ENCODE results near the gene LRSAM1. TPM values are rescaled to one million over a fixed set of nuclear protein-coding genes. Genes with fewer than 3 reads are reported as not detected.
A peak's percentile ranks its signal among the peaks of the same experiment; 100 is the strongest.

The LRSAM1 gene
- polyA plus RNA-seq, 1 donor (not counting 4 experiments of a cell fraction or from before 2014, with no cell fraction given) = 5.2 TPM

GRCh38 chr9:127522727-127523126 lies 71.4 kb downstream of the LRSAM1 start:
- peaks cover 37 to 71% of the 10 kb centered on the region in 2 experiments for H3K36me3 ChIP-seq (ENCODE audit: control insufficient read depth in 2 of 2, extremely low read depth in 1 of 2, insufficient read depth in 2 of 2, low read length in 2 of 2)

GRCh38 chr9:127523312-127523851 lies 72.1 kb downstream of the LRSAM1 start:
- Histone ChIP-seq H3K27ac (ENCODE audit: control insufficient read depth, insufficient read depth, low read length) (no peak overlapping the region), H3K4me1 (ENCODE audit: control insufficient read depth, extremely low read depth, insufficient read depth, low read length) (peaks cover 50% of the 10 kb centered on the region), H3K36me3 (ENCODE audit: control insufficient read depth in 2 of 2, extremely low read depth in 1 of 2, insufficient read depth in 2 of 2, low read length in 2 of 2) (peaks cover 40 to 70% of the 10 kb centered on the region in 2 experiments)

More at GRCh38 chr9:127522727-127523126, 71.4 kb downstream of the LRSAM1 start:
- dilution Hi-C loops (cut with MboI; ENCODE audit: extremely low pct_ligation_motif_present, low sequenced_read_pairs) = no loop called here
- DNase-seq (ENCODE audit: low read depth, low spot score) (peak; percentile 85), FAIRE-seq (peak; percentile 93)
- H4K20me1 ChIP-seq (ENCODE audit: control insufficient read depth, extremely low read depth, insufficient read depth, low read length) = peaks cover 10% of the 10 kb centered on the region
- peaks cover 50% of the 10 kb centered on the region for H3K4me1 ChIP-seq (ENCODE audit: control insufficient read depth, extremely low read depth, insufficient read depth, low read length)
- no peaks in the 10 kb centered on the region for H3K27me3 ChIP-seq (ENCODE audit: control insufficient read depth, extremely low read depth, insufficient read depth, low read length)
- TF ChIP-seq, protein P1, sequence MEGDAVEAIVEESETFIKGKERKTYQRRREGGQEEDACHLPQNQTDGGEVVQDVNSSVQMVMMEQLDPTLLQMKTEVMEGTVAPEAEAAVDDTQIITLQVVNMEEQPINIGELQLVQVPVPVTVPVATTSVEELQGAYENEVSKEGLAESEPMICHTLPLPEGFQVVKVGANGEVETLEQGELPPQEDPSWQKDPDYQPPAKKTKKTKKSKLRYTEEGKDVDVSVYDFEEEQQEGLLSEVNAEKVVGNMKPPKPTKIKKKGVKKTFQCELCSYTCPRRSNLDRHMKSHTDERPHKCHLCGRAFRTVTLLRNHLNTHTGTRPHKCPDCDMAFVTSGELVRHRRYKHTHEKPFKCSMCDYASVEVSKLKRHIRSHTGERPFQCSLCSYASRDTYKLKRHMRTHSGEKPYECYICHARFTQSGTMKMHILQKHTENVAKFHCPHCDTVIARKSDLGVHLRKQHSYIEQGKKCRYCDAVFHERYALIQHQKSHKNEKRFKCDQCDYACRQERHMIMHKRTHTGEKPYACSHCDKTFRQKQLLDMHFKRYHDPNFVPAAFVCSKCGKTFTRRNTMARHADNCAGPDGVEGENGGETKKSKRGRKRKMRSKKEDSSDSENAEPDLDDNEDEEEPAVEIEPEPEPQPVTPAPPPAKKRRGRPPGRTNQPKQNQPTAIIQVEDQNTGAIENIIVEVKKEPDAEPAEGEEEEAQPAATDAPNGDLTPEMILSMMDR (optimal IDR thresholded peaks at IDR 0.05 in 1 of 3, IDR thresholded peaks at IDR 0.05 in 1 of 3, conservative IDR thresholded peaks at IDR 0.05 in 1 of 3; ENCODE audit: extremely low read depth in 1 of 3, insufficient read depth in 2 of 3, low read length in 3 of 3) = no peak
- no peak for TF ChIP-seq EZH2 (IDR thresholded peaks at IDR 0.05; ENCODE audit: low read length)
- H3K4me3 ChIP-seq (ENCODE audit: control insufficient read depth in 2 of 3, extremely low read depth in 1 of 3, insufficient read depth in 2 of 3, low read depth in 1 of 3, low read length in 3 of 3) = no peak overlapping the region
- no peak overlapping the region for H3K9ac ChIP-seq (ENCODE audit: control insufficient read depth, extremely low read depth, insufficient read depth, low read length)
- H3K9me1 ChIP-seq (ENCODE audit: control insufficient read depth, extremely low read depth, insufficient read depth, low read length) = no peaks in the 10 kb centered on the region
- peak overlapping the region; percentile 17 for H3K4me2 ChIP-seq (ENCODE audit: control insufficient read depth, extremely low read depth, insufficient read depth, low read depth, low read length)
- peaks cover 3% of the 10 kb centered on the region for H3K9me3 ChIP-seq (ENCODE audit: control insufficient read depth, low read depth, low read length)
- peaks cover 49% of the 10 kb centered on the region for H3K79me2 ChIP-seq (ENCODE audit: control insufficient read depth, insufficient read depth, low read length)
- peak overlapping the region; percentile 45 for H3K27ac ChIP-seq (ENCODE audit: control insufficient read depth, insufficient read depth, low read length)
- H2AFZ ChIP-seq (ENCODE audit: control insufficient read depth, low read length) = no peak overlapping the region

More at GRCh38 chr9:127523312-127523851, 72.1 kb downstream of the LRSAM1 start:
- Histone ChIP-seq H3K4me3 (ENCODE audit: control insufficient read depth in 2 of 3, extremely low read depth in 1 of 3, insufficient read depth in 2 of 3, low read depth in 1 of 3, low read length in 3 of 3) (no peak overlapping the region), H3K4me2 (ENCODE audit: control insufficient read depth, extremely low read depth, insufficient read depth, low read depth, low read length) (no peak overlapping the region), H3K9me3 (ENCODE audit: control insufficient read depth, low read depth, low read length) (peaks cover 3% of the 10 kb centered on the region), H2AFZ (ENCODE audit: control insufficient read depth, low read length) (no peak overlapping the region), H3K27me3 (ENCODE audit: control insufficient read depth, extremely low read depth, insufficient read depth, low read length) (no peaks in the 10 kb centered on the region), H3K9me1 (ENCODE audit: control insufficient read depth, extremely low read depth, insufficient read depth, low read length) (no peaks in the 10 kb centered on the region), H3K9ac (ENCODE audit: control insufficient read depth, extremely low read depth, insufficient read depth, low read length) (no peak overlapping the region), H3K79me2 (ENCODE audit: control insufficient read depth, insufficient read depth, low read length) (peaks cover 49% of the 10 kb centered on the region), H4K20me1 (ENCODE audit: control insufficient read depth, extremely low read depth, insufficient read depth, low read length) (peaks cover 10% of the 10 kb centered on the region)
- dilution Hi-C loops (cut with MboI; ENCODE audit: extremely low pct_ligation_motif_present, low sequenced_read_pairs) = no loop called here
- TF ChIP-seq, protein P1 (optimal IDR thresholded peaks at IDR 0.05 in 1 of 3, IDR thresholded peaks at IDR 0.05 in 1 of 3, conservative IDR thresholded peaks at IDR 0.05 in 1 of 3; ENCODE audit: extremely low read depth in 1 of 3, insufficient read depth in 2 of 3, low read length in 3 of 3) = peak in 2 of 3 experiments; percentile 76 to 82
- no peak for TF ChIP-seq EZH2 (IDR thresholded peaks at IDR 0.05; ENCODE audit: low read length)
- no peak for DNase-seq (ENCODE audit: low read depth, low spot score)
- no peak for FAIRE-seq
